Measurements from ENCODE around the gene TNS1. TPM values are rescaled to one million over a fixed set of nuclear protein-coding genes. Genes with fewer than 3 reads are reported as not detected.
A peak's percentile ranks its signal among the peaks of the same experiment; 100 is the strongest.

The TNS1 gene
- total RNA-seq, 1 donor from 2014 or later: 505 TPM

DNA sequence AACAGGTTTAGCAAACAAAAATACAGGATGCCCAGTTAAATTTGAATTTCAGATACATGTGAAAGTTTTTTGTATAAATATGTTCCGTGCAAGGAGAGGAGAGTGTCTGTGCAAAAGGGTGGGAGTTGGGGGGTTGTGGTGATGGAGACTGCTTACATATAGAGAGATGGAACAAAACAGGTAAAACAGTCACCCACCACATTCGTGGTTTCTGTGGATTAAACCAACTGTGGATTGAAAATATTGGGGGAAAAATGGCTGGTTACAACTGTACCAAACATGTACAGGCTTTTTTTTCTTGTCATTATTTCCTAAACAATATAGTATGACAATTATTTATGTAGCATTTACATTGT lies 245.7 kb downstream of the TNS1 start:
- H3K4me3 ChIP-seq: no peak overlapping the region
- ATAC-seq (no peak), DNase-seq (no peak)
- peaks cover 7% of the 10 kb centered on the region for H3K4me1 ChIP-seq
- H3K9me3 ChIP-seq: peaks cover 6% of the 10 kb centered on the region
- no peaks in the 10 kb centered on the region for H3K36me3 ChIP-seq
- no peak for TF ChIP-seq CTCF (IDR thresholded peaks at IDR 0.05)
- no peaks in the 10 kb centered on the region for H3K27me3 ChIP-seq (ENCODE audit: low read depth)
- intact Hi-C loops (cut with DNase I): no loop called here
- no peak overlapping the region for H3K27ac ChIP-seq

- Histone ChIP-seq H3K4me3 (no peak overlapping the region), H3K36me3 (no peaks in the 10 kb centered on the region), H3K4me1 (peaks cover 7% of the 10 kb centered on the region), H3K27ac (no peak overlapping the region), H3K9me3 (peaks cover under 1% of the 10 kb centered on the region), H3K27me3 (ENCODE audit: low read depth) (no peaks in the 10 kb centered on the region)
- DNase-seq: peak; percentile 76
- ATAC-seq: peak; percentile 84 to 85
- peak; percentile 91 for TF ChIP-seq CTCF (IDR thresholded peaks at IDR 0.05)
- intact Hi-C loops (cut with DNase I): no loop called here
These were observed 246.3 kb downstream of the TNS1 start for GRCh38 chr2:217756375-217757107.

DNA sequence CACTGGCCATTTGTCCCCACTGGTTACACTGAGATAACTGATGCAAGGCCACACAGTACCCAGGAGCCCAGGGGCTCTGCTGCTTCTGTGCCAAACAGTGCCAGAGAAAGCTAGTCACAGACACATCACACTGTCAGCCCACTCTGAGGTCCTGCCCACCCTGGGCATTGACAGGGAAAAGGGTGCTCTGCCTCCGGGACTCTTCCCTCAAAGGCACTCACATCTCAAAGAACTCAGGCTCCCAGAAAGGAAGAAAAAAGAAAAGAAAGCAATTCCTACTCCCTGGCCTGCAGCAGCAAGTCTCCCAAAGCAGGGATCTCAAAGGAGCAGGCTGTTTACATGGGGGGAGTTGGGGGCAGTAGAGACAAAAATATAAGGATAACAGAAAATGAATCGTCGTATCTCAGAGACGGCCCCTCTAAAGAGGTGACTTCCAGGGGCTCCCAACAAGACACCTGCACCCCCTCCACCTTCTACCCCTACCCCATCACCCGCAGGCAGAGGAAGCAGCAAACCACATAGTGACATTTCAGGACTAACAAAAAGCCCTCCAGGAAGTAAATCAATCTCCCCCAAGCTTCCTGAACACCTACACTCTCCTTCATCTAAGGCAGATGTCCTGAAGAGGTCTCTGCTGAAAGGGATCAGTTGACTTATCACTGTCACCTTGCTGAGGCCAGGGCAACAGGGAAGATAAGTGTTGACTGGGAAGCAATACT lies 247.6 kb downstream of the TNS1 start:
- peaks cover 7% of the 10 kb centered on the region for H3K4me1 ChIP-seq
- H3K4me3 ChIP-seq: no peak overlapping the region
- no peaks in the 10 kb centered on the region for H3K27me3 ChIP-seq (ENCODE audit: low read depth)
- H3K9me3 ChIP-seq: no peaks in the 10 kb centered on the region
- intact Hi-C loops (cut with DNase I): no loop called here
- ATAC-seq (no peak), DNase-seq (no peak)
- H3K27ac ChIP-seq: no peak overlapping the region
- H3K36me3 ChIP-seq: no peaks in the 10 kb centered on the region
- no peak for TF ChIP-seq CTCF (IDR thresholded peaks at IDR 0.05)

GRCh38 chr2:217753460-217754200 lies 249.2 kb downstream of the TNS1 start:
- no peak overlapping the region for H3K27ac ChIP-seq
- peaks cover 7% of the 10 kb centered on the region for H3K4me1 ChIP-seq
- no peaks in the 10 kb centered on the region for H3K27me3 ChIP-seq (ENCODE audit: low read depth)
- intact Hi-C loops (cut with DNase I): no loop called here
- H3K9me3 ChIP-seq: no peaks in the 10 kb centered on the region
- no peak for TF ChIP-seq CTCF (IDR thresholded peaks at IDR 0.05)
- H3K36me3 ChIP-seq: no peaks in the 10 kb centered on the region
- ATAC-seq (no peak), DNase-seq (no peak)
- H3K4me3 ChIP-seq: no peak overlapping the region

- intact Hi-C loops (cut with DNase I): no loop called here
- Histone ChIP-seq H3K9me3 (no peaks in the 10 kb centered on the region), H3K36me3 (no peaks in the 10 kb centered on the region), H3K27me3 (ENCODE audit: low read depth) (no peaks in the 10 kb centered on the region), H3K27ac (no peak overlapping the region), H3K4me3 (no peak overlapping the region), H3K4me1 (peaks cover 7% of the 10 kb centered on the region)
- TF ChIP-seq CTCF (IDR thresholded peaks at IDR 0.05): no peak
- no peak for DNase-seq
- no peak for ATAC-seq
These were observed 249.9 kb downstream of the TNS1 start for GRCh38 chr2:217752714-217753459.
